Ishikawa (cell line): ENCODE data around the gene REC8.

Experiments
- CEBPB ChIP-seq: IDR thresholded peaks from 2 replicates; pipeline ENCODE4 v1.6.1; 2012
- CREB1 ChIP-seq: IDR thresholded peaks from 2 replicates; pipeline ENCODE4 v1.6.1; 2012; ENCODE audit warnings: low read depth
- EGR1 ChIP-seq: IDR thresholded peaks from 2 replicates; pipeline ENCODE4 v1.6.1; 2012
- EP300 ChIP-seq: IDR thresholded peaks from 2 replicates; pipeline ENCODE4 v1.6.1; 2012; ENCODE audit warnings: borderline replicate concordance
- FOXM1 ChIP-seq: IDR thresholded peaks from 2 replicates; pipeline ENCODE4 v1.6.1; 2012; ENCODE audit warnings: low read depth, borderline replicate concordance
- MAX ChIP-seq: IDR thresholded peaks from 2 replicates; pipeline ENCODE4 v1.6.1; 2012
- NFIC ChIP-seq: IDR thresholded peaks from 2 replicates; pipeline ENCODE4 v1.6.1; 2012
- RAD21 ChIP-seq: IDR thresholded peaks from 2 replicates; pipeline ENCODE4 v1.6.1; 2012; ENCODE audit warnings: low read depth
- TAF1 ChIP-seq: IDR thresholded peaks from 2 replicates; pipeline ENCODE4 v1.6.1; 2012; ENCODE audit warnings: low read depth, mild to moderate bottlenecking
- TCF12 ChIP-seq: IDR thresholded peaks from 2 replicates; pipeline ENCODE4 v1.6.1; 2012; ENCODE audit warnings: low read depth
- TEAD4 ChIP-seq: IDR thresholded peaks from 2 replicates; pipeline ENCODE4 v1.6.1; 2012
- USF1 ChIP-seq: IDR thresholded peaks from 2 replicates; pipeline ENCODE4 v1.6.1; 2012
- YY1 ChIP-seq: IDR thresholded peaks from 2 replicates; pipeline ENCODE4 v1.6.1; 2012; ENCODE audit warnings: low read depth
- ZBTB7A ChIP-seq: IDR thresholded peaks from 2 replicates; pipeline ENCODE4 v1.6.1; 2012; ENCODE audit warnings: low read depth
- TF ChIP-seq, protein P1 (sequence below): IDR thresholded peaks from 2 replicates; pipeline ENCODE4 v1.6.1; 2012; ENCODE audit warnings: low read depth, mild to moderate bottlenecking

The REC8 gene

DNA sequence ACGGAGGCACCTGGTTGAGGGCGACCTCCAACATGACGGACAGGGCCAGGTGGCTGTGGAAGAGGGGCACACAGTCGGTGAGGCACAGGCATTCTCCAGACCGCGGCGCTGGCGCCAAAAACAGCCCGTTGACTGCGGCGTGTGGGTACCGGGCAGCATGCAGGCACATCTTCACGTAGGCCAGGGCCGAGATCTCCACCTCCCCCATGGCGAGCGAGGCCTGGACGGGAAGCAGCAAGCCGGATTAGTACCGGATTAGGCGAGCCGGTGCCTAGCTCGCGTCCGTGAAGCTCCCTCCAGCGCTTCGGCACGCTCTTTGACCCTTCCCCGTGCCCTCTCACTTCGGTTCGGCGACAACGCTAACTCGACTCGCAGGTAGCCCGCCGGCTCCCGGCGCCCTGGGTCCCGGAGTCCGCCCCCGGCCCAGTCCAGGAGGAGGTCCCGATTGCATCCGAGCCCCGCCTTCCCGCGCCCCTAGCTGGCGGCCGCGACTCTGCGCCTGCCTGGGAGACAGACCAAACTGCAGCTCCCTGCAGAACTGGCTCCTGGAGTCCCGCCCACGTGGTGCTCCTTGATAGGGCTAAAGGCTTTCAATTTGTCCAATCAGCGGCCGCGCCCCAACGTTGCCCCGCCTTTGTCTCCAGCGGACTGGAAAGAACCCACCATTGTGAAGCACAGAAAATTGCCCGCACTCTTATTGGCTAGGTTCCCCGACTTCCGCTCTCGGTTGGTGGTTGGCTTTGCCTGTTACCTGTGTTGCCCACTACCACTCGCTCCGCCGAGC, 30.6 kb upstream of the REC8 start, which contains the start of gene EMC9:
Gene EMC9, minus strand, starts transcription at position 495 of the 784 bp plus-strand sequence. Its CDS starts 287 bp downstream, at position 208.
- peak; percentile 74; the same call in 1 of the 2 replicates for TF ChIP-seq FOXM1
- peak; percentile 48 for TF ChIP-seq TCF12
- no peak for TF ChIP-seq CEBPB
- no peak for TF ChIP-seq TEAD4
- TF ChIP-seq, protein P1, sequence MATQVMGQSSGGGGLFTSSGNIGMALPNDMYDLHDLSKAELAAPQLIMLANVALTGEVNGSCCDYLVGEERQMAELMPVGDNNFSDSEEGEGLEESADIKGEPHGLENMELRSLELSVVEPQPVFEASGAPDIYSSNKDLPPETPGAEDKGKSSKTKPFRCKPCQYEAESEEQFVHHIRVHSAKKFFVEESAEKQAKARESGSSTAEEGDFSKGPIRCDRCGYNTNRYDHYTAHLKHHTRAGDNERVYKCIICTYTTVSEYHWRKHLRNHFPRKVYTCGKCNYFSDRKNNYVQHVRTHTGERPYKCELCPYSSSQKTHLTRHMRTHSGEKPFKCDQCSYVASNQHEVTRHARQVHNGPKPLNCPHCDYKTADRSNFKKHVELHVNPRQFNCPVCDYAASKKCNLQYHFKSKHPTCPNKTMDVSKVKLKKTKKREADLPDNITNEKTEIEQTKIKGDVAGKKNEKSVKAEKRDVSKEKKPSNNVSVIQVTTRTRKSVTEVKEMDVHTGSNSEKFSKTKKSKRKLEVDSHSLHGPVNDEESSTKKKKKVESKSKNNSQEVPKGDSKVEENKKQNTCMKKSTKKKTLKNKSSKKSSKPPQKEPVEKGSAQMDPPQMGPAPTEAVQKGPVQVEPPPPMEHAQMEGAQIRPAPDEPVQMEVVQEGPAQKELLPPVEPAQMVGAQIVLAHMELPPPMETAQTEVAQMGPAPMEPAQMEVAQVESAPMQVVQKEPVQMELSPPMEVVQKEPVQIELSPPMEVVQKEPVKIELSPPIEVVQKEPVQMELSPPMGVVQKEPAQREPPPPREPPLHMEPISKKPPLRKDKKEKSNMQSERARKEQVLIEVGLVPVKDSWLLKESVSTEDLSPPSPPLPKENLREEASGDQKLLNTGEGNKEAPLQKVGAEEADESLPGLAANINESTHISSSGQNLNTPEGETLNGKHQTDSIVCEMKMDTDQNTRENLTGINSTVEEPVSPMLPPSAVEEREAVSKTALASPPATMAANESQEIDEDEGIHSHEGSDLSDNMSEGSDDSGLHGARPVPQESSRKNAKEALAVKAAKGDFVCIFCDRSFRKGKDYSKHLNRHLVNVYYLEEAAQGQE: no peak
- peak; percentile 59; the same call in 1 of the 2 replicates for TF ChIP-seq MAX
- peak; percentile 30; the same call in 1 of the 2 replicates for TF ChIP-seq NFIC
- TF ChIP-seq EGR1: peak; percentile 46; the same call in 1 of the 2 replicates
- no peak; the same call in 1 of the 2 replicates for TF ChIP-seq EP300
- peak; percentile 9; the same call in 1 of the 2 replicates for TF ChIP-seq YY1
- TF ChIP-seq CREB1: no peak
- TF ChIP-seq ZBTB7A: peak; percentile 66
- TF ChIP-seq RAD21: no peak
- peak; percentile 80 for TF ChIP-seq USF1
- peak; percentile 95 for TF ChIP-seq TAF1

- TF ChIP-seq CREB1: no peak
- no peak for TF ChIP-seq RAD21
- TF ChIP-seq EGR1: no peak
- no peak for TF ChIP-seq USF1
- TF ChIP-seq FOXM1: no peak
- no peak for TF ChIP-seq ZBTB7A
- no peak for TF ChIP-seq MAX
- no peak for TF ChIP-seq TCF12
- TF ChIP-seq YY1: no peak
- TF ChIP-seq EP300: no peak
- no peak for TF ChIP-seq NFIC
- no peak for TF ChIP-seq TEAD4
- no peak for TF ChIP-seq CEBPB
- TF ChIP-seq TAF1: no peak
- TF ChIP-seq, protein P1: no peak
Observed at GRCh38 chr14:24143511-24143910, 28.4 kb upstream of the REC8 start.

DNA sequence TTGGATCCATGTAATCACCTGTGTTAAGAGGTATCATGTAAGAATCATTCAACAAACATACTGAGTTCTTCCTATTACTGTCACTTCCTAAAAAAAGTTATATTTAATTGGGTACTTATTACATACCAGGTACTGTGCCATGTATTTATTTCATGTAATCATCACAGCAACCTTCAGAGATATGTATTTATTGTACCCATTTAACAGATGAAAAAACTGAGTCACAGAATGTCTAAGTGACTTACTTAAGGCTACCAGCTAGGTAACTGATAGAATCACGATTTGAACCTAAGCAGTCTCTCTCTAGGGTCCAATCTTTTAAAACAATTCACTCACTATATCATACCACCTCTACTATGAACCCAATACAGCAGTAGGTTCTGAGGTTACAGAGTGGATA, 27.4 kb upstream of the REC8 start:
- TF ChIP-seq EGR1: no peak

DNA sequence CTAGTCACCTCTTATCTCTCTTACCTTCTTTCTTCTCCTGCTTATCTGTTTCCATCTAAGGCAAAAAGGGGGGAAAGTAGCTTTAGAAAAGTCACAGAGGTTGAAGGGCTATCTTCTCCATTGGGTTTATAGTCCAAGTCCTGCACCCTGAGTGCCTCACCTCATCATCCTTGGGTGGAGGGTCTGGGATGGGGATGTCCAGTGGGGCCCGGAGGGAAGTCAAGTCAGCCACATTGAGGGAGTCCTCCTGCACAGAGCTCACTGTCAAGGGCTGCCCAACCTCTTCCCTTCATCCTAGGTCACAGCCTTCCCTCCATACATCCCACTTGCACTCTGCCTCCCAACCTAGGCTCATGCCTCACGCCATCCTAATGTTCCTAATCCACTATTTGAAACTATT, 26.7 kb upstream of the REC8 start:
- TF ChIP-seq NFIC: no peak
- no peak for TF ChIP-seq EP300
- no peak for TF ChIP-seq FOXM1
- no peak for TF ChIP-seq TAF1
- no peak for TF ChIP-seq RAD21
- TF ChIP-seq MAX: no peak
- no peak for TF ChIP-seq TEAD4
- no peak for TF ChIP-seq CEBPB
- TF ChIP-seq, protein P1: no peak
- TF ChIP-seq USF1: no peak
- TF ChIP-seq EGR1: no peak
- TF ChIP-seq CREB1: no peak
- TF ChIP-seq YY1: no peak
- TF ChIP-seq TCF12: no peak
- no peak for TF ChIP-seq ZBTB7A
